ENCODE results near the gene MYADML2.

MYADML2 gene

GRCh38 chr17:81901167-81902022 lies 45.6 kb downstream of the MYADML2 start:
- Histone ChIP-seq H3K9ac (ENCODE audit: low read length) (no peak overlapping the region; the same call in 1 of the 2 replicates), H2AFZ (ENCODE audit: low read depth, low read length, severe bottlenecking) (no peak overlapping the region), H4K20me1 (ENCODE audit: low read depth, low read length) (no peaks in the 10 kb centered on the region), H3K27ac (ENCODE audit: low read depth, low read length) (no peak overlapping the region), H3K9me3 (ENCODE audit: insufficient read depth, low read length) (no peaks in the 10 kb centered on the region), H3K9me2 (replicated peaks; ENCODE audit: insufficient read depth, low read length) (no peaks in the 10 kb centered on the region), H3K27me3 (ENCODE audit: low read length) (no peaks in the 10 kb centered on the region), H3K36me3 (ENCODE audit: low read length) (no peaks in the 10 kb centered on the region), H3K4me2 (ENCODE audit: low read depth, low read length, poor library complexity, severe bottlenecking) (peak overlapping the region; percentile 41), H3K79me2 (ENCODE audit: insufficient read depth, low read length) (no peaks in the 10 kb centered on the region), H3K4me3 (ENCODE audit: insufficient read depth, low read length, poor library complexity, severe bottlenecking) (no peak overlapping the region), H3F3A (ENCODE audit: insufficient read depth) (no peaks in the 10 kb centered on the region)
- TF ChIP-seq EZH2phosphoT487 (conservative IDR thresholded peaks at IDR 0.05; ENCODE audit: low read length) (no peak), CTCF (IDR thresholded peaks at IDR 0.05; ENCODE audit: insufficient read depth, low read length, poor library complexity, severe bottlenecking) (no peak)

GRCh38 chr17:81900181-81900820 lies 46.7 kb downstream of the MYADML2 start:
- TF ChIP-seq EZH2phosphoT487 (conservative IDR thresholded peaks at IDR 0.05; ENCODE audit: low read length): no peak
- TF ChIP-seq CTCF (IDR thresholded peaks at IDR 0.05; ENCODE audit: insufficient read depth, low read length, poor library complexity, severe bottlenecking): no peak
- Histone ChIP-seq H3K9me3 (ENCODE audit: insufficient read depth, low read length) (no peaks in the 10 kb centered on the region), H3F3A (ENCODE audit: insufficient read depth) (no peaks in the 10 kb centered on the region), H3K79me2 (ENCODE audit: insufficient read depth, low read length) (no peaks in the 10 kb centered on the region), H4K20me1 (ENCODE audit: low read depth, low read length) (no peaks in the 10 kb centered on the region), H3K36me3 (ENCODE audit: low read length) (no peaks in the 10 kb centered on the region), H3K9ac (ENCODE audit: low read length) (no peak overlapping the region), H3K4me2 (ENCODE audit: low read depth, low read length, poor library complexity, severe bottlenecking) (no peak overlapping the region), H3K27ac (ENCODE audit: low read depth, low read length) (no peak overlapping the region), H3K4me3 (ENCODE audit: insufficient read depth, low read length, poor library complexity, severe bottlenecking) (no peak overlapping the region), H3K27me3 (ENCODE audit: low read length) (no peaks in the 10 kb centered on the region), H2AFZ (ENCODE audit: low read depth, low read length, severe bottlenecking) (no peak overlapping the region), H3K9me2 (replicated peaks; ENCODE audit: insufficient read depth, low read length) (no peaks in the 10 kb centered on the region)

DNA sequence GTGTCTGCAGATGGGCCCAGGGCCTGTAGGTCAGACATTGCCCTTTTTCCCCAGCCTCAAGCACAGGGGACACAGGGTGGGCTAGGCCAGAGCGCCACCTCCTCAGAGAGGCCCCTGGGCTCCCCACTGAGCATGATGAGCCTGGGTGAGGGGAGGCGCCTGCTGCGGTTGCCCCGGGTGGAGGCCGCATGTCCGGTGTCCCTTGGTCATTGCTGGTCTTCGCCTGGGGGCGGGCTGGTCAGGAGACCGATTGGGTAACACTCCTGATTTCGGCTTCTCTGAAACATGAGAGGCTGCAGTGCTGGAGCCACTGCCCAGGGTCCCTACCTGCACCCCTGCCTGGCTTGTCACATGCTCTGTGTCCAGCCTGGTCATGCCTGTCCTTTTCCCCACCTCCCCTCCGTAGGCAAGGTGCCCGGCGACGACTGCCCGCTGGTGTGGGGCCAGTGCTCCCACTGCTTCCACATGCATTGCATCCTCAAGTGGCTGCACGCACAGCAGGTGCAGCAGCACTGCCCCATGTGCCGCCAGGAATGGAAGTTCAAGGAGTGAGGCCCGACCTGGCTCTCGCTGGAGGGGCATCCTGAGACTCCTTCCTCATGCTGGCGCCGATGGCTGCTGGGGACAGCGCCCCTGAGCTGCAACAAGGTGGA lies 47.4 kb downstream of the MYADML2 start:
- Histone ChIP-seq H3K4me2 (ENCODE audit: low read depth, low read length, poor library complexity, severe bottlenecking) (no peak overlapping the region), H3K36me3 (ENCODE audit: low read length) (no peaks in the 10 kb centered on the region), H3K79me2 (ENCODE audit: insufficient read depth, low read length) (no peaks in the 10 kb centered on the region)

More for the DNA sequence above, 47.4 kb downstream of the MYADML2 start:
- Histone ChIP-seq H3K4me3 (ENCODE audit: insufficient read depth, low read length, poor library complexity, severe bottlenecking) (no peak overlapping the region), H3K9me3 (ENCODE audit: insufficient read depth, low read length) (no peaks in the 10 kb centered on the region), H3K9me2 (replicated peaks; ENCODE audit: insufficient read depth, low read length) (no peaks in the 10 kb centered on the region), H3K27ac (ENCODE audit: low read depth, low read length) (no peak overlapping the region), H3K9ac (ENCODE audit: low read length) (no peak overlapping the region), H3K27me3 (ENCODE audit: low read length) (no peaks in the 10 kb centered on the region), H3F3A (ENCODE audit: insufficient read depth) (no peaks in the 10 kb centered on the region), H4K20me1 (ENCODE audit: low read depth, low read length) (no peaks in the 10 kb centered on the region), H2AFZ (ENCODE audit: low read depth, low read length, severe bottlenecking) (no peak overlapping the region)
- TF ChIP-seq EZH2phosphoT487 (conservative IDR thresholded peaks at IDR 0.05; ENCODE audit: low read length) (no peak), CTCF (IDR thresholded peaks at IDR 0.05; ENCODE audit: insufficient read depth, low read length, poor library complexity, severe bottlenecking) (no peak)

Data from SU-DHL-6 (cell line).